T-helper 1 cell (primary cell): ENCODE data around the gene ELFN2.
A peak's percentile ranks its signal among the peaks of the same experiment; 100 is the strongest.

Source experiments
- DNase-seq, 5 donors: peaks; one replicate each; pipeline ENCODE4 v3.0.0-alpha.2; 2012 to 2020

The ELFN2 gene

GRCh38 chr22:37426706-37427134, 559 bp downstream of the ELFN2 start:
- no peak for DNase-seq

- no peak for DNase-seq
Observed at GRCh38 chr22:37425800-37426705, 1.2 kb downstream of the ELFN2 start.

GRCh38 chr22:37425369-37425768, 1.9 kb downstream of the ELFN2 start:
- DNase-seq, result no peak

- DNase-seq, result no peak
Observed at GRCh38 chr22:37423283-37423682, 4.0 kb downstream of the ELFN2 start.

GRCh38 chr22:37421468-37421877, 5.8 kb downstream of the ELFN2 start:
- no peak for DNase-seq

- no peak for DNase-seq
Observed at GRCh38 chr22:37420686-37421467, 6.4 kb downstream of the ELFN2 start.

GRCh38 chr22:37419969-37420685, 7.2 kb downstream of the ELFN2 start:
- no peak for DNase-seq

GRCh38 chr22:37419370-37419968, 7.8 kb downstream of the ELFN2 start:
- DNase-seq, result no peak

- DNase-seq, result no peak
Observed at GRCh38 chr22:37418627-37419369, 8.5 kb downstream of the ELFN2 start.

GRCh38 chr22:37417677-37418348, 9.5 kb downstream of the ELFN2 start:
- no peak for DNase-seq

- DNase-seq, result no peak
Observed at GRCh38 chr22:37417264-37417663, 10.0 kb downstream of the ELFN2 start.

- DNase-seq, result peak in 1 of 5 donors; percentile 13
Observed at GRCh38 chr22:37416827-37417226, 10.5 kb downstream of the ELFN2 start.

- no peak for DNase-seq
Observed at GRCh38 chr22:37416389-37416788, 10.9 kb downstream of the ELFN2 start.

GRCh38 chr22:37415210-37415609, 12.1 kb downstream of the ELFN2 start:
- no peak for DNase-seq

- no peak for DNase-seq
Observed at GRCh38 chr22:37414288-37414687, 13.0 kb downstream of the ELFN2 start.

- DNase-seq, result no peak
Observed at GRCh38 chr22:37413546-37413945, 13.7 kb downstream of the ELFN2 start.

- no peak for DNase-seq
Observed at GRCh38 chr22:37412495-37413250, 14.6 kb downstream of the ELFN2 start.

GRCh38 chr22:37411655-37412054, 15.6 kb downstream of the ELFN2 start:
- DNase-seq, result no peak

- no peak for DNase-seq
Observed at GRCh38 chr22:37410174-37411055, 16.9 kb downstream of the ELFN2 start.
